NCI-H446 (cell line): Measurements from ENCODE around the gene ABCB8.

Experiments used
- DNase-seq, 2 experiments: peaks; one replicate each; lab custom pipeline; 2025; lab: John Stamatoyannopoulos, UW

Gene ABCB8

DNA sequence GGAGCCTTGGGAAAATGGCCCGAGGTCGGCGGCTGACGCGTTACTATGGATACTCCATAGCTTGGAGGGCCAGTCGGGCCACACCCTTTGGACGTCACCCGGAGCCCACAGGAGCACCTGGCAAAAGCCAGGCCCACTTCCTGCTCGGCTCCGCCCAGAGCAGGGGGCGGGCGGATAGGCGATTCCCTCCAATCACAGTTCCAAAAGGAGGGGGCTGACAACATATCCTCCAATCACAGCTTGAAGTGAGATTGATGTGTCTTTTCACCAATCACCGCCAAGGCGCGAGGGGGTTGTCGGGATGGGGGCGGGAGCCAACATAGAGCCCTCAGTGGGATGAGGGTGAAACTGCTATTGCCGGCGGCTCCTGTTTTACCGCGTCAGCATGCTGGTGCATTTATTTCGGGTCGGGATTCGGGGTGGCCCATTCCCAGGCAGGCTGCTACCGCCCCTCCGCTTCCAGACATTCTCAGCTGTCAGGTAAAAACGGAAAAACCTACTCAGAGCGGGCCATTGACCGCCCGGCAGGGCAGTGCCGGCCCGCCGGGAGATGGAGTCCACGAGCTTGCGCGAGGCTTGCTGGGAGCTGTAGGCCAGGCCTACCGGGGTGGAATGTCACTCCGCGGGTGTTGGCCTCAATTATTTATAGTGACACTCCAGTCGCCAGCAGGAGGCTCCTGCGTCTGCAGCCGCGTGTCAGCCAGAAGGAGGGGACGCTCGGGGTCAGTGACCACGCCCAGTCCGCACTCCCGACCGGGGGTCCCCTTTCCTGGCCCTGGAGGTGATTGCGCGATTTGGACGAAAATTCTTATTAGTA lies at the start of gene ABCB8:
TSS of gene ABCB8 (plus strand) at position 320 of the 817 bp plus-strand sequence. CDS start at position 386, 66 bp downstream.
- peak; percentile 95 to 99 for DNase-seq

GRCh38 chr7:150979713-150980390 lies 48.4 kb upstream of the ABCB8 start:
- no peak for DNase-seq

DNA sequence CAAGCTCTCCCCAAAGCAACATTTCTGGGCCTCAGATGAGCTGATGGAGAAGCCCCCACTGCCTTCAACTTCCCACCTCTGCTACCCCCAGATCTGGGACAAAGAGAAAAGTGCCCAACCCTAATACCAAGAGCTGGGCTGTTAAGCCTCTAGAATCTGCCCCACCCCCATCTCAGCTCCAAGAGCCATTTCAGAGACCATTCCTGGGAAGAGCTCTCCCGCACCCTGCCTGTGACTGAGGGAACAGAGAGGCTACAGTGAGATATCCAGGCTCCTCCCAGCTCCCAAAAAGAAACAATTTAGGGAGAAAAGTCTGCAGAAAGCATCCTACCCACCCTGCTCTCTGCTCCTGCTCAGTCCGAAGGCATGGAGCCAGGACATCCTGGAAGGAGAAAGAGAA lies 47.6 kb upstream of the ABCB8 start:
- DNase-seq = peak in 1 of 2 experiments; percentile 11

- peak in 1 of 2 experiments; percentile 15 for DNase-seq
Measured at GRCh38 chr7:150981644-150982043, 46.6 kb upstream of the ABCB8 start.

DNA sequence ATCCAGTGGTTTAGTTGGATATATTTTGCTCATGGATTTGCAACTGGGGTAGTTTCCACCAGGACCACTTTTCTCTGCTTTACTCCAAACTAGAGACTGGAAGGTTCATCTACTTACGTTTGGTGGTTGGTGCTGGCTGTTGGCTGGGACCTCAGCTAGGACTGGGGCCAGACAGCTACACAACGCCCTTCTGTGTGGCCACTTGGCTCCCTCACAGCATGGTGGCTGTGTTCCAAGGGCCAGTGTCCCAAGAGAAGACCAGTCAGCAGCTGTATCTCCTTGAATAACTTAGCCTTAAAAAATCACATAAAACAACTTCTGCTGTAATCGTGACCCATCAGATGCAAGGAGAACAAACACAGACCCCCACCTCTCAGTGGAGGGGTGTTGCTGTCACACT lies 45.9 kb upstream of the ABCB8 start:
- DNase-seq = peak in 1 of 2 experiments; percentile 14

- DNase-seq = no peak
Measured at GRCh38 chr7:150983893-150984368, 44.3 kb upstream of the ABCB8 start.

DNA sequence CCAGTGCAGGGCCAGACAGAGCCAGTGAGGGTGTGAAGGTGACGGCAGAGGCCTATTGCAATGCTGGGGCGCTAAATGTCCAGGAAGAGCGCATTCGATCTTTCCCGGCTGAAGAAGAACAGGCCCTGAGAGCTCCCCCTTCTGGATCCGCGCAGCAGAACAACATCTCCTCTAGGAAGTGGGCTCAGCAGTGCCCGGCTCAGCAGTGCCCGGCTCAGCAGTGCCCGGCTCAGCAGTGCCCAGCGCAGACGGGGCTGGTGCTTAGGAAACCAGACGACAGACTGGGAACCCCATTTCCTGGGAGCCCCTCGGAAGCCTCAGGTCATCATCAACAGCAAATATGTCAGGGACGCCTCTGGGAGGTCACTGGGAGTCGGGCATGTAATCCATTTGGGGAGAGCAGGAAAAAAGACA lies 42.1 kb upstream of the ABCB8 start:
- DNase-seq = peak; percentile 18 to 60

DNA sequence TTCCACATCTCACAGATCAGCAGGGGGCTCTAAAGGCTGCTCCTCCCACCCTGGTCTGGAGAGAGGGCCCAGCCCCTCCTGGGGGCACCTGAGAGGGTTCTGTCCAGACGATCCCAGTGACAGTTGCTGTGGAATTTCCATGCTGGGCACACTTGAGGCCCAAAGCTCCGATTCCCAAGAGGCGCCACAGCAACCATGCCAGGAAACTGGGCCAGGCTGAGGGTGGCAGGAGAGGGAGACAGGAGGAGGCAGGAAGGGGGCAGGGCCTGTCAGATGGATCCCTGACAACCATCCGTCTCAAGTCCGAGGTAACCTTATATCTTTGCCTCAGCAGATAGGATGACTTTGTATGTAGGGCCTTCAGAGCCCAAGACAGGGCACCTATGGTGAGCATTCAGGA lies 41.7 kb upstream of the ABCB8 start:
- DNase-seq = no peak

GRCh38 chr7:150988230-150989226 lies 39.7 kb upstream of the ABCB8 start:
- DNase-seq = peak; percentile 30 to 67

DNA sequence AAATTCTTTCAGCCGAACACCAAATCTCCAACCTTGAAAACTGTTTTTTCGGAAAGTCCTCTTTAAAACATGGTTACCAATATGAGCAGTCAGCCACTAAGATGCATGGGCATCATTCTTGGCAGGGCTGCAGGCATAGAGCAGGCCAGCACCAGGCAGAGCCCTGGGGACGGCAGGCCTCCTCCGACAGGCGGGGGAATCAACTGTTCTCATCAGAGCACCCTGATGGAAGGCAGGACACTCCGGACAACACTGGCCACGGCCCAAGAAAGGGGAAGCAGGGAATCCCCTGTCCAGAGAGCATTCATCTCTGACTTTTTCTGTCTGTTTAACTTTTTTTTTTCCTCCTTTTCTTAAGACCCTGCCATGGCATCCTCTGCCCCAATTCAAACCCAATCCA lies 38.8 kb upstream of the ABCB8 start:
- DNase-seq = no peak

DNA sequence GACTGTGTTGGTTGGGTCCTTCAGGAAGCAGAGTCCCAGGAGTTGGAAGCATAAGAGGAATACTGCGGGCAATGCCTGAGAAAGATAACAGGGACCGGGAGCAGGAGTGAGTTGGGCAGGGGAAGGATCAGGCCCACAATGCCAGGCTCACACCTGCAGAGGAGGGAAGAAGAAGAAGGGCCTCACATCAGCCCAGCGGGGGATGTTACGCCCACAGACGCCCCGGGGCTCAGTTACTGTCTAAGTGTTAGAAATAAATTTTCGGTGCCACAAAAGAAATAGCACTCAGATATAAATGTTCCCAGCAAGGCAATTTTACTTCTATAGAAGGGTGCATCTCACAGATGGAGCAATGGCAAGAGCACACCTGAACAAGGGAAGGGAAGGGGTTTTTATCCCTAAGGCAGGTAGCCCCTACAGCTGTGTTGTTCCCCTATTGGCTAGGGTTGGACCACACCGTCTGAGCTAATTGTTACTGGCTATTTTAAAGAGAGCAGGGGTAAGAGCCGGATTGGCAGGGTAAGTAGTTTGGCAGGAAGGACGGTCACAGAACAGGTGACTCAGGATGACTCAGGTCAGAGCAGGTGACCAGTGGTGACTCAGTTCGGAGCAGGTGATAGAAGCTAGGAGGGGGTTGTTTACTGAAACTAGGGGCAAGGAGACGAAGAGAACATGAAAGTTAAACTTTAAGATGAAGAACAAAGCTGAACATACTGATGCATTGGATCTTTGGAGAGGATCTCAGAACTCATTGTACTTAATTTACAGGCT lies 37.6 kb upstream of the ABCB8 start, which contains the start of gene NOS3:
TSS of gene NOS3 (plus strand) at position 602 of the 771 bp plus-strand sequence. CDS start 2,787 bp downstream, outside the sequence.
- no peak for DNase-seq

- no peak for DNase-seq
Measured at GRCh38 chr7:150992051-150992640, 36.1 kb upstream of the ABCB8 start.

DNA sequence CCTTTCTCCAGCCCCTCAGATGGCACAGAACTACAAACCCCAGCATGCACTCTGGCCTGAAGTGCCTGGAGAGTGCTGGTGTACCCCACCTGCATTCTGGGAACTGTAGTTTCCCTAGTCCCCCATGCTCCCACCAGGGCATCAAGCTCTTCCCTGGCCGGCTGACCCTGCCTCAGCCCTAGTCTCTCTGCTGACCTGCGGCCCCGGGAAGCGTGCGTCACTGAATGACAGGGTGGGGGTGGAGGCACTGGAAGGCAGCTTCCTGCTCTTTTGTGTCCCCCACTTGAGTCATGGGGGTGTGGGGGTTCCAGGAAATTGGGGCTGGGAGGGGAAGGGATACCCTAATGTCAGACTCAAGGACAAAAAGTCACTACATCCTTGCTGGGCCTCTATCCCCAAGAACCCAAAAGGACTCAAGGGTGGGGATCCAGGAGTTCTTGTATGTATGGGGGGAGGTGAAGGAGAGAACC lies 35.4 kb upstream of the ABCB8 start:
- no peak for DNase-seq

DNA sequence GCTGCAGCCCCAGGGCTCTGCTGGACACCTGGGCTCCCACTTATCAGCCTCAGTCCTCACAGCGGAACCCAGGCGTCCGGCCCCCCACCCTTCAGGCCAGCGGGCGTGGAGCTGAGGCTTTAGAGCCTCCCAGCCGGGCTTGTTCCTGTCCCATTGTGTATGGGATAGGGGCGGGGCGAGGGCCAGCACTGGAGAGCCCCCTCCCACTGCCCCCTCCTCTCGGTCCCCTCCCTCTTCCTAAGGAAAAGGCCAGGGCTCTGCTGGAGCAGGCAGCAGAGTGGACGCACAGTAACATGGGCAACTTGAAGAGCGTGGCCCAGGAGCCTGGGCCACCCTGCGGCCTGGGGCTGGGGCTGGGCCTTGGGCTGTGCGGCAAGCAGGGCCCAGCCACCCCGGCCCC lies 34.7 kb upstream of the ABCB8 start:
- DNase-seq = no peak

- no peak for DNase-seq
Measured at GRCh38 chr7:150994141-150994837, 34.0 kb upstream of the ABCB8 start.

DNA sequence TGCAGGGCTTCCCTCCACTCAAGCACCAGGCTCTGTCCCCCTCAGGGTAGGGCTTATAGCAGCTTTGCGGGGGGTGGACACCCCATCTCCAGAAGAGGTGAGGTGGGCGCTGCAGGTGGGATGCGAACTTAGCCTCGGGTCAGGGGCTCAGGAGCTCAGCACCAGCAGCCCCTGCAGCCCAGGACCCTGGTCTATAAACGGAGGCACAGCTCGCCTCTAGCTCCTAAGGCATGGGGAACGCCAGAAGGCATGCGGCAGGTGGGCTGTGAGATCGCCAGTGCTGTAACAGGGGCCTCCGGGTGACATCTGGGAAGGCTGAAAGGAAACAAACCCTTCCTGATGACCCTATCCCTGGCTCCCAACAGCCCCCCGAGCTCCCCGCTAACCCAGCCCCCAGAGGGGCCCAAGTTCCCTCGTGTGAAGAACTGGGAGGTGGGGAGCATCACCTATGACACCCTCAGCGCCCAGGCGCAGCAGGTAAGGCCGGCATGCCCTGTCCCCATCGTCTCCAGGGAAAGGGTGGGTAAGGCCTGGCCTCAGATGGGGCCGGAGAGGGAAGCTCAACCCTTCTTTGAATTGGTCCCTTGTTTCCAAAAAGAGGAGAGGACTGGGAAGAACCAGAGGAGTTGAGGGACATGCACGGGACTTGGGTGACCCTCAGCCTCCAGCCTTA lies 33.3 kb upstream of the ABCB8 start:
- no peak for DNase-seq

DNA sequence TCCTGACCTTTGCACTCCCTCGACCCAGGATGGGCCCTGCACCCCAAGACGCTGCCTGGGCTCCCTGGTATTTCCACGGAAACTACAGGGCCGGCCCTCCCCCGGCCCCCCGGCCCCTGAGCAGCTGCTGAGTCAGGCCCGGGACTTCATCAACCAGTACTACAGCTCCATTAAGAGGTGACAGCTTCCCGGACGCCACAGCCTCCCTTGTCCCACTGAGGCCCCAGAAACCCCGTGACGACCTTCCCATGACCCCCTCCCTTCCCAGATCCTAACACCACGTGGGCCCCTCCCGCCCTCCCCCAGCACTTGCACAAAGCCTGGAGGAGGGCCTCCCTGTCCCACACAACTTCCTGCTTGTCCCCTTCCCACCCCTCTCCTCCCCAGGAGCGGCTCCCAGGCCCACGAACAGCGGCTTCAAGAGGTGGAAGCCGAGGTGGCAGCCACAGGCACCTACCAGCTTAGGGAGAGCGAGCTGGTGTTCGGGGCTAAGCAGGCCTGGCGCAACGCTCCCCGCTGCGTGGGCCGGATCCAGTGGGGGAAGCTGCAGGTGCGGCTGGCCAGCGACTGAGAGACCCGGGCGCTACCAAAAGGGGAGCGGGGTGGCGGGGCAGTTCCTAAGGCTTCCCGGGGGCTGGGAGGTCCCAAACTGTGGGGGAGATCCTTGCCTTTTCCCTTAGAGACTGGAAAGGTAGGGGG lies 31.7 kb upstream of the ABCB8 start:
- DNase-seq = no peak

DNA sequence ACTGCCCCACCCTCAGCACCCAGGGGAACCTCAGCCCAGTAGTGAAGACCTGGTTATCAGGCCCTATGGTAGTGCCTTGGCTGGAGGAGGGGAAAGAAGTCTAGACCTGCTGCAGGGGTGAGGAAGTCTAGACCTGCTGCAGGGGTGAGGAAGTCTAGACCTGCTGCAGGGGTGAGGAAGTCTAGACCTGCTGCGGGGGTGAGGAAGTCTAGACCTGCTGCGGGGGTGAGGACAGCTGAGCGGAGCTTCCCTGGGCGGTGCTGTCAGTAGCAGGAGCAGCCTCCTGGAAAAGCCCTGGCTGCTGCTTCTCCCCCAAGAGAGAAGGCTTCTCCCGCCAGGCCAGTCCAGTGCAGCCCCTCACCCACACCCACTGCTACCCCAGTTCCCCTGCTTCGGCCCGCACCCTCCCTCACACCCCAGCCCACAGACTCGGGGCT lies 31.2 kb upstream of the ABCB8 start:
- no peak for DNase-seq

GRCh38 chr7:150997817-150998216 lies 30.4 kb upstream of the ABCB8 start:
- DNase-seq = no peak
